GM18502 (cell line): Measurements from ENCODE around the gene RFESD.
"Not testable (repeated sequence)": the region's sequence is repeated elsewhere in the genome, so short reads cannot be mapped to it uniquely, and the experiment has no call there.

Source experiments
- ATAC-seq: cut with Tn5 transposase; IDR thresholded peaks from one replicate; pipeline ENCODE4 v1.9.1; 2021; ENCODE audit warnings: mild to moderate bottlenecking; ENCODE audit not compliant: unreplicated experiment, poor library complexity

The RFESD gene

GRCh38 chr5:95701074-95701473, 54.5 kb downstream of the RFESD start:
- ATAC-seq = no peak

GRCh38 chr5:95704150-95704549, 57.6 kb downstream of the RFESD start:
- ATAC-seq = no peak

- not testable (repeated sequence) for ATAC-seq
Observed at GRCh38 chr5:95706196-95706595, 59.6 kb downstream of the RFESD start.

GRCh38 chr5:95707055-95707454, 60.5 kb downstream of the RFESD start:
- no peak for ATAC-seq
